ENCODE measurements around the gene SLC46A3. TPM values are rescaled to one million over a fixed set of nuclear protein-coding genes. Genes with fewer than 3 reads are reported as not detected.
"Not testable (repeated sequence)": the region's sequence is repeated elsewhere in the genome, so short reads cannot be mapped to it uniquely, and the experiment has no call there.

SLC46A3 gene
- total RNA-seq, 1 donor from 2014 or later, result 55.1 TPM

DNA sequence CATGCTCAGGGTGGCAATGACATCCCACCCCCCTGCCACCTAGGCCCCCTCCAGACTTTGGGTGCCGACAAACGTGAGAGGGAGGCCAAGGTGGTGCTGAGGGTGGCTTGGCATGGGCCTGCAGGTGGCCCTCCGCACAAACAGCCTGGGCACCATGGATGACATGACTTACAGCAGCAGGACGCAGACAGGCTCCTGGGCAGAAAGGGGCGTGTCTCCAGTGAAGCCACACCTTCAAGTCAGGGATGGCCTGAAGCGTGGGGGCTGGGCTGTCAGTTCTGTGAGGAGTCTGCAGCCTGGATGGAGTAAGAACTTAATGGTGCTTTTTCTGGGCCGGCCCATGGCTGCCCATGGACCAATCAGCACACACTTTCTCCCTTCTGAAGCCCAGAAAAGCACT is 34.5 kb downstream of the SLC46A3 start:
- DNase-seq (ENCODE audit: low spot score), result no peak

GRCh38 chr13:28683169-28683568 is 35.6 kb downstream of the SLC46A3 start:
- not testable (repeated sequence) for DNase-seq (ENCODE audit: low spot score)

DNA sequence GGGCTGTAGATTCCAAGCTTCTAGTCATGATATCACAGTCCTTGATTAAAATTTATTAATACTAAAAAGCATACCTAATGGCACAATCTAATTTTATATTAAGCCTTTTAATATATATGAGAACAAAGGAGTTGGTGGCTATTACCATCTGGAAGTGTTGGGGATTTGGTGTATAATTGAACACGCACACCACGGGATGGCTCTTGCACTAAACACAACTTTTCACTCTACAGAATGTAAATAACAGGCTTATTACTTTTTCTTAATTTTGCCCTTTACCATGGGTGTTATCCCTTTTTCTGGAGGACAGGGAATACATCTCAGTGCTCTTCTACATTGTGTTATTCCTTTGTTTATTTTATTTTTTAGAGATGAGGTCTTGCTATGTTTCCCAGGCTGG is 38.2 kb downstream of the SLC46A3 start:
- DNase-seq (ENCODE audit: low spot score), result no peak

GRCh38 chr13:28679628-28680027 is 39.1 kb downstream of the SLC46A3 start:
- DNase-seq (ENCODE audit: low spot score), result no peak

DNA sequence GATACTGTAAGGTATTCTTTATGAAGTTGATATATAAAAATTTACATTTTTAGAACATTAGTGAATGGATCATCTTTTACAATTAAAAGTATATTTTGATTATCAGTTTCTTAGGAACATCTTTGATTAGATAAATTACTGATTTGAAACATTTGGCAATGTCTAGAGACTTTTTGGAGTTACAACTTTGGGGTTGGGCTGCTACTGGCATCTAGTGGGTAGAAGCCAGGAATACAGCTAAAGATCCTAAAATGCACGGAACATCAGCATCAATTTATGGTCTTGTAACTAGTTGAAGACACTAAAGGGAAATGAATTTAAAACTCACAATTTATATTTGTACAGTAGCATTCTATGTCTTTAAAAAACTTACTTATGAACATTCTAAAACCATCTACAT is 40.0 kb downstream of the SLC46A3 start:
- DNase-seq (ENCODE audit: low spot score), result no peak

GRCh38 chr13:28671126-28671792 is 47.5 kb downstream of the SLC46A3 start:
- DNase-seq (ENCODE audit: low spot score), result peak; percentile 83

DNA sequence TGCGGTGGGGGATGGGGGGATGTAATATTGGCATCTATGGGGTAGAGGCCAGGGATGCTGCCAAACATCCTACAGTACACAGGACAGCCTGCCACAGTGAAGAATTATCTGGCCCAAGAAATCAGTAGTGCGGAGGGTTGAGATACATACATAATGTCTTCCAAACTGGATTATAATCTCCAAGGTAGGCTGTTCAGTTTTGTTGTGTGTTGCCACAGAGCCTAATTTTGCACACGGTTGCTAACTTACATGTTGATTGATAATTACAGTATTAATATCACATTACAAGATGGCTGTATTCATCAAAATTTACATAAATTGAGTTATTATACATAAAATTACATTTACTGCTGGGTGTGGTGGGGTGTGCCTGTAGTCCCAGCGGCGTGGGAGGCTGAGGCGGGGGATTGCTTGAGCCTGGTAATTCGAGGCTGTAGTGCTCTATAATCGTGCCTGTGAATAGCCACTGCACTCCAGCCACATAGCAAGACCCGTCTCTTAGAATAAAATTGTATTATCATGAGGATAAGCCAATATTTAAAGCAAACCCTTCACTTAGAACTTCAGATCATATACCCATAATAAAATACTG is 51.8 kb downstream of the SLC46A3 start:
- no peak for DNase-seq (ENCODE audit: low spot score)

GRCh38 chr13:28659621-28659970 is 59.2 kb downstream of the SLC46A3 start:
- no peak for DNase-seq (ENCODE audit: low spot score)

- peak; percentile 95 for DNase-seq (ENCODE audit: low spot score)
Observed at GRCh38 chr13:28658796-28659620, 59.8 kb downstream of the SLC46A3 start, which contains the start of gene POMP. POMP (plus strand) TSS chr13:28659130; CDS start chr13:28659185, 55 bp downstream.

GRCh38 chr13:28658539-28658795 is 60.3 kb downstream of the SLC46A3 start:
- DNase-seq (ENCODE audit: low spot score), result no peak

- DNase-seq (ENCODE audit: low spot score), result peak; percentile 73
Observed at GRCh38 chr13:28657784-28658538, 60.8 kb downstream of the SLC46A3 start.

DNA sequence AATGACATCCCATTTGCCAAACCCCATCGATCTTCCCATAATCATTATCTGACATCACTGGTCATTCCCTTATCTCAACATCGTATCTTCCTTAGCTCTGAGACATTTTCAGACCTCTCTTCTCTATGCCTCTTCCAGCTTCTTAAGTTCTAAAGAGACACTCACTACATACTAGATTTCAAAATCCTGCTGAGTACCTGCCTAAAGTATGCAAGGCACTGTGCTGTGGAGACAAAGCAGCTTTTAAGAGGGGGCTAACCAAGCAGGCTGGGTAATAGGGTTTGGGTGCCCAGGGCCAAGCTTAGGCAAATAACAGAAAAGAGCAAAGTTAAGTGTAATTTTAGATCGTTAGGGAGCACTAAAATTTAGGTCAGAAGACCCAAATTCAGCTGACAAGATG is 63.2 kb downstream of the SLC46A3 start:
- DNase-seq (ENCODE audit: low spot score), result peak; percentile 72

- DNase-seq (ENCODE audit: low spot score), result peak; percentile 91
Observed at GRCh38 chr13:28654276-28654675, 64.5 kb downstream of the SLC46A3 start.

DNA sequence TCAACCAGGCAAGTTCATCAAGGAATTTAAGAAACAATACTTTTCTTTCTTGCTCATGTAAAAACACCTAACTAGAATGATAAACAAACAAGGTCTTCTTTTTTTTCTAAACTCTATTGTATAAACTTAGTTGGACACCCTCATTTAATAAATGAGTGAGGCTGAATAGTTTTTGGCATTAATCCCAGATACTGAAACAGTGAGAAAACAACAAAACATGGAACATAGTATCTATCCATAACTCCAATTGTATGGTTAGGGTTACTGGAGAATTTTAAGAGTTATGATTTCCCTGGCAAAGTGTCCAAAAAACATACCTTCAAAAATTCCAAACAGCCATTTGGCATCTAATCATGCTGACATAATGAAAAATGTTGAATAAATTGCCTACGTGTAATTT is 65.7 kb downstream of the SLC46A3 start:
- no peak for DNase-seq (ENCODE audit: low spot score)

DNA sequence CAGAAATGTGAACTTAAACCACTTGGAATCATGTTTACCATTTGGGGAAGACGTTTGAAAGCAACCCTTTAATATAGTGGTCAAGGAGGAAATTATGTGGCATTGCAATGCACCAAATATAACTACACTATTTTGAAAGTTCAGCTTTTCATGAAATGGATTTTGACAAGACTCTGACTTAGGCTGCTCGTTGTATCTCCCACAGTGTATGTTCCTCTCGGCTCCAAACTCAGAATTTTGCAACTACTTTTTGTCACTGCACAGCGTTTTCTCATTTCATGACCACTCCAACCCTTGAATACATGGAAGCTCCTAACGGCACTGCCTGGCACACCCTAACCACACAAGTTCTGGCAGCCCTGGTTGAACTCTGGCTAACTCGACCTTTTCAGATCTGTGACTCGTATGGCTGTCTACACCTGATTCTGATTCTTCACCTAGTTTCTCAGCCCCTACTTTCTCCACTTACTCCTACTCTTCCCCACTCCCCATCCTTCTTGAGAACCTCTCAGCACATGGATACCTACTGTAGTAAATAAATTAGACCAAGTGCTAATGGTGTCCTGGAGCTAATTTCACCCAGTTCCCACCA is 66.9 kb downstream of the SLC46A3 start:
- no peak for DNase-seq (ENCODE audit: low spot score)

- no peak for DNase-seq (ENCODE audit: low spot score)
Observed at GRCh38 chr13:28650284-28650683, 68.5 kb downstream of the SLC46A3 start.

Other genes starting within 250 kb of the SLC46A3 start
- 132 TPM for gene FLT1, start 223.8 kb downstream of the SLC46A3 start, total RNA-seq (ENCODE audit: insufficient read depth, low replicate concordance)
- 41.7 TPM for gene POMP, start 59.8 kb downstream of the SLC46A3 start, total RNA-seq (ENCODE audit: insufficient read depth, low replicate concordance)
- 7.5 TPM for gene MTUS2, start 101.4 kb upstream of the SLC46A3 start, total RNA-seq (ENCODE audit: insufficient read depth, low replicate concordance)

Measured in umbilical cord (tissue), 2 donors.